ENCODE results near the gene PPP2R5C. TPM values are rescaled to one million over a fixed set of nuclear protein-coding genes. Genes with fewer than 3 reads are reported as not detected.

Gene PPP2R5C
- total RNA-seq, 1 experiment from 2014 or later = 93.0 TPM

GRCh38 chr14:101739446-101740141 is 21.9 kb upstream of the PPP2R5C start:
- no peak overlapping the region for H3K9ac ChIP-seq (ENCODE audit: extremely low read depth, insufficient read length, low read length)
- H3T11ph ChIP-seq (ENCODE audit: low read length) = no peak overlapping the region
- H3K14ac ChIP-seq (ENCODE audit: insufficient read depth, low read length) = no peak overlapping the region
- H3K4me2 ChIP-seq (ENCODE audit: insufficient read depth, insufficient read length, low read length) = no peak overlapping the region
- no peak for TF ChIP-seq CTCF (conservative IDR thresholded peaks at IDR 0.05)
- no peak overlapping the region for H3K27ac Mint-ChIP-seq
- H3K23me2 ChIP-seq (ENCODE audit: insufficient read length, low read depth, low read length, poor library complexity, severe bottlenecking) = no peaks in the 10 kb centered on the region
- DNase-seq = no peak
- no peak overlapping the region for H3K56ac ChIP-seq (ENCODE audit: insufficient read length, low read depth, low read length)
- no peaks in the 10 kb centered on the region for H3K4me1 ChIP-seq (ENCODE audit: insufficient read depth, low read length)
- H3K27me3 Mint-ChIP-seq (ENCODE audit: low read depth) = peaks cover 21% of the 10 kb centered on the region
- H3K79me2 ChIP-seq (ENCODE audit: insufficient read depth, low read length) = no peaks in the 10 kb centered on the region
- H3K4ac ChIP-seq (ENCODE audit: low read depth, low read length) = no peak overlapping the region
- no peak overlapping the region for H3K27ac ChIP-seq (ENCODE audit: insufficient read length, low read depth, low read length)
- H2BK5ac ChIP-seq (ENCODE audit: insufficient read length, low read length) = no peak overlapping the region
- no peak overlapping the region for H4K8ac ChIP-seq (replicated peaks; ENCODE audit: insufficient read length, low read depth, low read length)
- H2BK12ac ChIP-seq (ENCODE audit: insufficient read length, low read depth, low read length) = no peak overlapping the region
- no peak overlapping the region for H4K91ac ChIP-seq (ENCODE audit: insufficient read length, low read depth, low read length)
- no peak overlapping the region; a peak in 1 of 5 replicates for H3K4me3 Mint-ChIP-seq
- no peaks in the 10 kb centered on the region for H3K27me3 ChIP-seq (ENCODE audit: insufficient read depth, low read length)
- H3K9me3 Mint-ChIP-seq = peaks cover 28 to 33% of the 10 kb centered on the region in 2 experiments
- H3K23ac ChIP-seq (ENCODE audit: insufficient read length, low read depth, low read length) = no peak overlapping the region
- H2BK15ac ChIP-seq (ENCODE audit: low read depth, low read length) = no peak overlapping the region
- H2BK20ac ChIP-seq (ENCODE audit: low read depth, low read length, poor library complexity, severe bottlenecking) = no peak overlapping the region
- no peaks in the 10 kb centered on the region for H4K20me1 ChIP-seq (ENCODE audit: control insufficient read depth, insufficient read depth, insufficient read length)
- no peak overlapping the region for H2AFZ ChIP-seq (ENCODE audit: low read length)
- H4K5ac ChIP-seq (ENCODE audit: insufficient read length, low read depth, low read length) = no peak overlapping the region
- no CpG with 5 or more reads among the region's 8 CpGs for WGBS (ENCODE audit: extremely low coverage, insufficient read length, low lambda C conversion rate)
- no peaks in the 10 kb centered on the region for H3K4me1 Mint-ChIP-seq
- no peak overlapping the region for H2AK5ac ChIP-seq (ENCODE audit: insufficient read length, low read length)
- no peaks in the 10 kb centered on the region for H3K79me1 ChIP-seq (ENCODE audit: insufficient read depth, low read depth, low read length, poor library complexity, severe bottlenecking)
- peaks cover 5 to 15% (median 7%) of the 10 kb centered on the region in 3 experiments; a peak in 4 of 7 replicates for H3K36me3 Mint-ChIP-seq (ENCODE audit: insufficient read depth in 1 of 3, low read depth in 3 of 3)
- no peak overlapping the region for H3K18ac ChIP-seq (ENCODE audit: insufficient read length, low read depth, low read length)
- H3K9me3 ChIP-seq (ENCODE audit: control insufficient read depth, low read depth, low read length) = no peaks in the 10 kb centered on the region
- no peak overlapping the region for H2BK120ac ChIP-seq (ENCODE audit: low read depth, low read length, poor library complexity, severe bottlenecking)
